Rectal smooth muscle tissue (tissue), 1 donor: ENCODE data around the gene POLR3E.
A peak's percentile ranks its signal among the peaks of the same experiment; 100 is the strongest.

Source experiments
- H3K27ac ChIP-seq: one replicate; pipeline ENCODE4 v1.7.0; 2013; ENCODE audit warnings: low read depth, low read length, inconsistent platforms
- H3K27me3 ChIP-seq: one replicate; pipeline ENCODE4 v1.7.0; 2013; ENCODE audit warnings: low read length; ENCODE audit not compliant: control insufficient read depth, insufficient read depth
- H3K36me3 ChIP-seq: one replicate; pipeline ENCODE4 v1.7.0; 2013; ENCODE audit warnings: low read length; ENCODE audit not compliant: control insufficient read depth, insufficient read depth
- H3K4me1 ChIP-seq: one replicate; pipeline ENCODE4 v1.7.0; 2013; ENCODE audit warnings: low read length; ENCODE audit not compliant: control insufficient read depth, insufficient read depth
- H3K4me3 ChIP-seq: one replicate; pipeline ENCODE4 v1.7.0; 2013; ENCODE audit warnings: low read length
- H3K9ac ChIP-seq: one replicate; pipeline ENCODE4 v1.7.0; 2013; ENCODE audit warnings: low read length

Gene POLR3E

GRCh38 chr16:22352723-22353122, 55.5 kb downstream of the POLR3E start:
- no peaks in the 10 kb centered on the region for H3K27me3 ChIP-seq
- peaks cover 14% of the 10 kb centered on the region for H3K36me3 ChIP-seq
- peak overlapping the region; percentile 73 for H3K27ac ChIP-seq
- peaks cover 9% of the 10 kb centered on the region for H3K4me1 ChIP-seq
- H3K9ac ChIP-seq, result no peak overlapping the region
- H3K4me3 ChIP-seq, result no peak overlapping the region

- Histone ChIP-seq H3K27me3 (no peaks in the 10 kb centered on the region), H3K4me1 (peaks cover 9% of the 10 kb centered on the region), H3K4me3 (no peak overlapping the region), H3K36me3 (peaks cover 11% of the 10 kb centered on the region), H3K27ac (peak overlapping the region; percentile 73), H3K9ac (no peak overlapping the region)
Observed at GRCh38 chr16:22353191-22353919, 56.1 kb downstream of the POLR3E start.

GRCh38 chr16:22353933-22354541, 56.8 kb downstream of the POLR3E start:
- H3K9ac ChIP-seq, result no peak overlapping the region
- H3K27ac ChIP-seq, result peak overlapping the region; percentile 73
- peaks cover 11% of the 10 kb centered on the region for H3K36me3 ChIP-seq
- no peaks in the 10 kb centered on the region for H3K27me3 ChIP-seq
- H3K4me1 ChIP-seq, result peaks cover 9% of the 10 kb centered on the region
- no peak overlapping the region for H3K4me3 ChIP-seq

- Histone ChIP-seq H3K4me1 (peaks cover 9% of the 10 kb centered on the region), H3K27me3 (no peaks in the 10 kb centered on the region), H3K27ac (no peak overlapping the region), H3K36me3 (peaks cover 5% of the 10 kb centered on the region), H3K4me3 (no peak overlapping the region), H3K9ac (no peak overlapping the region)
Observed at GRCh38 chr16:22355487-22355908, 58.3 kb downstream of the POLR3E start.

- H3K4me3 ChIP-seq, result no peak overlapping the region
- H3K4me1 ChIP-seq, result peaks cover 9% of the 10 kb centered on the region
- no peaks in the 10 kb centered on the region for H3K27me3 ChIP-seq
- no peak overlapping the region for H3K9ac ChIP-seq
- no peak overlapping the region for H3K27ac ChIP-seq
- peaks cover 11% of the 10 kb centered on the region for H3K36me3 ChIP-seq
Observed at GRCh38 chr16:22356930-22357634, 59.9 kb downstream of the POLR3E start.

GRCh38 chr16:22357635-22357971, 60.4 kb downstream of the POLR3E start:
- Histone ChIP-seq H3K4me3 (no peak overlapping the region), H3K27me3 (no peaks in the 10 kb centered on the region), H3K27ac (no peak overlapping the region), H3K4me1 (peaks cover 9% of the 10 kb centered on the region), H3K9ac (no peak overlapping the region), H3K36me3 (peaks cover 11% of the 10 kb centered on the region)

GRCh38 chr16:22358000-22358399, 60.8 kb downstream of the POLR3E start:
- Histone ChIP-seq H3K27me3 (no peaks in the 10 kb centered on the region), H3K4me3 (no peak overlapping the region), H3K27ac (no peak overlapping the region), H3K36me3 (peaks cover 11% of the 10 kb centered on the region), H3K4me1 (peaks cover 9% of the 10 kb centered on the region), H3K9ac (no peak overlapping the region)

- H3K27me3 ChIP-seq, result no peaks in the 10 kb centered on the region
- no peak overlapping the region for H3K27ac ChIP-seq
- no peak overlapping the region for H3K4me3 ChIP-seq
- no peak overlapping the region for H3K9ac ChIP-seq
- H3K36me3 ChIP-seq, result peaks cover 8% of the 10 kb centered on the region
- H3K4me1 ChIP-seq, result no peaks in the 10 kb centered on the region
Observed at GRCh38 chr16:22359679-22360078, 62.5 kb downstream of the POLR3E start.

GRCh38 chr16:22360963-22361659, 63.9 kb downstream of the POLR3E start:
- Histone ChIP-seq H3K4me1 (peaks cover 2% of the 10 kb centered on the region), H3K36me3 (peaks cover 8% of the 10 kb centered on the region), H3K9ac (no peak overlapping the region), H3K27me3 (no peaks in the 10 kb centered on the region), H3K4me3 (no peak overlapping the region), H3K27ac (no peak overlapping the region)

- Histone ChIP-seq H3K27me3 (no peaks in the 10 kb centered on the region), H3K27ac (no peak overlapping the region), H3K4me3 (no peak overlapping the region), H3K36me3 (peaks cover 5% of the 10 kb centered on the region), H3K9ac (no peak overlapping the region), H3K4me1 (peaks cover 11% of the 10 kb centered on the region)
Observed at GRCh38 chr16:22364241-22364640, 67.0 kb downstream of the POLR3E start.

- Histone ChIP-seq H3K9ac (no peak overlapping the region), H3K27me3 (no peaks in the 10 kb centered on the region), H3K4me1 (peaks cover 24% of the 10 kb centered on the region)
Observed at GRCh38 chr16:22366371-22366770, 69.2 kb downstream of the POLR3E start.

GRCh38 chr16:22366889-22367288, 69.7 kb downstream of the POLR3E start:
- Histone ChIP-seq H3K9ac (no peak overlapping the region), H3K27ac (no peak overlapping the region), H3K27me3 (no peaks in the 10 kb centered on the region), H3K4me1 (peaks cover 24% of the 10 kb centered on the region), H3K36me3 (no peaks in the 10 kb centered on the region), H3K4me3 (no peak overlapping the region)

More at GRCh38 chr16:22366371-22366770, 69.2 kb downstream of the POLR3E start:
- no peak overlapping the region for H3K27ac ChIP-seq
- peaks cover 2% of the 10 kb centered on the region for H3K36me3 ChIP-seq
- no peak overlapping the region for H3K4me3 ChIP-seq
